ENCODE measurements around the gene CES5A. TPM values are rescaled to one million over a fixed set of nuclear protein-coding genes. Genes with fewer than 3 reads are reported as not detected.
A peak's percentile ranks its signal among the peaks of the same experiment; 100 is the strongest.
"Not testable (repeated sequence)": the region's sequence is repeated elsewhere in the genome, so short reads cannot be mapped to it uniquely, and the experiment has no call there.

The CES5A gene
- total RNA-seq, result not detected

GRCh38 chr16:55875273-55875672, at the start of gene CES5A:
Gene CES5A, minus strand, starts transcription at chr16:55875373. Its CDS starts 152 bp downstream, at chr16:55875221.
- DNase-seq, result no peak

- no peak for DNase-seq
Measured at GRCh38 chr16:55922662-55923061, 47.5 kb upstream of the CES5A start.

- no peak for DNase-seq
Measured at GRCh38 chr16:55917373-55918160, 42.4 kb upstream of the CES5A start.

GRCh38 chr16:55915096-55915827, 40.1 kb upstream of the CES5A start:
- DNase-seq, result no peak

- DNase-seq, result no peak
Measured at GRCh38 chr16:55914383-55914782, 39.2 kb upstream of the CES5A start.

- no peak for DNase-seq
Measured at GRCh38 chr16:55913716-55914115, 38.5 kb upstream of the CES5A start.

- DNase-seq, result not testable (repeated sequence)
Measured at GRCh38 chr16:55913121-55913520, 37.9 kb upstream of the CES5A start.

- DNase-seq, result no peak
Measured at GRCh38 chr16:55912022-55912421, 36.8 kb upstream of the CES5A start.

GRCh38 chr16:55911616-55912015, 36.4 kb upstream of the CES5A start:
- no peak for DNase-seq

GRCh38 chr16:55909876-55910275, 34.7 kb upstream of the CES5A start:
- DNase-seq, result no peak

GRCh38 chr16:55908641-55909040, 33.5 kb upstream of the CES5A start:
- no peak for DNase-seq

- no peak for DNase-seq
Measured at GRCh38 chr16:55907661-55908060, 32.5 kb upstream of the CES5A start.

GRCh38 chr16:55906123-55906522, 30.9 kb upstream of the CES5A start:
- DNase-seq, result no peak

- DNase-seq, result no peak
Measured at GRCh38 chr16:55905651-55906050, 30.5 kb upstream of the CES5A start.

- DNase-seq, result peak; percentile 33
Measured at GRCh38 chr16:55901566-55902217, 26.5 kb upstream of the CES5A start.

- no peak for DNase-seq
Measured at GRCh38 chr16:55900616-55901393, 25.6 kb upstream of the CES5A start.

- DNase-seq, result no peak
Measured at GRCh38 chr16:55899857-55900256, 24.7 kb upstream of the CES5A start.

GRCh38 chr16:55898592-55898991, 23.4 kb upstream of the CES5A start:
- DNase-seq, result no peak

- no peak for DNase-seq
Measured at GRCh38 chr16:55892821-55893220, 17.6 kb upstream of the CES5A start.

GRCh38 chr16:55889518-55889917, 14.3 kb upstream of the CES5A start:
- DNase-seq, result no peak

- DNase-seq, result no peak
Measured at GRCh38 chr16:55888546-55888945, 13.4 kb upstream of the CES5A start.

- DNase-seq, result no peak
Measured at GRCh38 chr16:55876854-55877253, 1.7 kb upstream of the CES5A start.

Measured in skin of body (tissue), 2 donors.